ENCODE data around the gene LPP. TPM values are rescaled to one million over a fixed set of nuclear protein-coding genes. Genes with fewer than 3 reads are reported as not detected.

LPP gene
- total and polyA plus RNA-seq, 2 donors (not counting 1 experiment from before 2014, with no cell fraction given), result 7.6 to 81.7 TPM

GRCh38 chr3:188209034-188209433, 55.1 kb downstream of the LPP start:
- peaks cover 0 to 3% of the 10 kb centered on the region in 2 experiments for H3K36me3 ChIP-seq (replicated peaks in 1 of 2; ENCODE audit: control extremely low read depth in 1 of 2, control insufficient read depth in 1 of 2, extremely low read depth in 1 of 2, insufficient read depth in 2 of 2, low read length in 1 of 2)
- H2AFZ ChIP-seq (ENCODE audit: insufficient read depth, low read depth, low read length, poor library complexity, severe bottlenecking), result no peak overlapping the region
- H3K27ac ChIP-seq (ENCODE audit: low read length in 2 of 2), result no peak overlapping the region
- Mint-ChIP-seq H3K27ac (no peak overlapping the region), H3K4me1 (peaks cover 38% of the 10 kb centered on the region), H3K9me3 (ENCODE audit: insufficient read depth) (no peaks in the 10 kb centered on the region), H3K4me3 (no peak overlapping the region), H3K27me3 (no peaks in the 10 kb centered on the region)
- H3K4me1 ChIP-seq (ENCODE audit: control insufficient read depth in 2 of 2, insufficient read depth in 2 of 2, low read length in 2 of 2), result peaks cover 7 to 11% of the 10 kb centered on the region in 2 donors
- H4K20me1 ChIP-seq (ENCODE audit: control insufficient read depth, insufficient read depth, low read length, poor library complexity, severe bottlenecking), result no peaks in the 10 kb centered on the region
- peaks cover 16% of the 10 kb centered on the region for H3K79me2 ChIP-seq (ENCODE audit: control insufficient read depth, insufficient read depth, low read length)
- H3K9ac ChIP-seq (ENCODE audit: low read length), result no peak overlapping the region
- ChIA-PET CTCF (interaction anchor here (0.6 to 1.0 kb wide), 2 partner anchors 32 to 529 kb away, joined by 3 read pairs; no protein-coding TSS in a partner anchor), POLR2A (no interaction called here)
- DNase-seq (no peak), ATAC-seq (ENCODE audit: low read depth) (no peak)
- TF ChIP-seq EZH2 (IDR thresholded peaks at IDR 0.05; ENCODE audit: borderline replicate concordance, insufficient read depth, low read depth, low read length, poor library complexity, severe bottlenecking), result no peak
- TF ChIP-seq, protein P1, sequence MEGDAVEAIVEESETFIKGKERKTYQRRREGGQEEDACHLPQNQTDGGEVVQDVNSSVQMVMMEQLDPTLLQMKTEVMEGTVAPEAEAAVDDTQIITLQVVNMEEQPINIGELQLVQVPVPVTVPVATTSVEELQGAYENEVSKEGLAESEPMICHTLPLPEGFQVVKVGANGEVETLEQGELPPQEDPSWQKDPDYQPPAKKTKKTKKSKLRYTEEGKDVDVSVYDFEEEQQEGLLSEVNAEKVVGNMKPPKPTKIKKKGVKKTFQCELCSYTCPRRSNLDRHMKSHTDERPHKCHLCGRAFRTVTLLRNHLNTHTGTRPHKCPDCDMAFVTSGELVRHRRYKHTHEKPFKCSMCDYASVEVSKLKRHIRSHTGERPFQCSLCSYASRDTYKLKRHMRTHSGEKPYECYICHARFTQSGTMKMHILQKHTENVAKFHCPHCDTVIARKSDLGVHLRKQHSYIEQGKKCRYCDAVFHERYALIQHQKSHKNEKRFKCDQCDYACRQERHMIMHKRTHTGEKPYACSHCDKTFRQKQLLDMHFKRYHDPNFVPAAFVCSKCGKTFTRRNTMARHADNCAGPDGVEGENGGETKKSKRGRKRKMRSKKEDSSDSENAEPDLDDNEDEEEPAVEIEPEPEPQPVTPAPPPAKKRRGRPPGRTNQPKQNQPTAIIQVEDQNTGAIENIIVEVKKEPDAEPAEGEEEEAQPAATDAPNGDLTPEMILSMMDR (IDR thresholded peaks at IDR 0.05), result no peak
- intact Hi-C loops (cut with micrococcal nuclease), result no loop called here
- no peaks in the 10 kb centered on the region for H3K27me3 ChIP-seq (replicated peaks in 1 of 4; ENCODE audit: control extremely low read depth in 1 of 4, control insufficient read depth in 3 of 4, insufficient read depth in 4 of 4, low read length in 3 of 4)
- H3K4me3 ChIP-seq (ENCODE audit: control extremely low read depth in 1 of 5, extremely low read depth in 1 of 5, insufficient read depth in 1 of 5, low read depth in 2 of 5, low read length in 4 of 5), result no peak overlapping the region
- H3K9me3 ChIP-seq (ENCODE audit: control extremely low read depth in 1 of 3, control insufficient read depth in 2 of 3, insufficient read depth in 1 of 3, low read length in 2 of 3), result no peaks in the 10 kb centered on the region
- H3K4me2 ChIP-seq (replicated peaks; ENCODE audit: low read depth, low read length, poor library complexity, severe bottlenecking), result no peak overlapping the region
- no CpG with 5 or more reads among the region's 3 CpGs for WGBS (ENCODE audit: insufficient coverage)

- Histone ChIP-seq H3K27me3 (replicated peaks in 1 of 4; ENCODE audit: control extremely low read depth in 1 of 4, control insufficient read depth in 3 of 4, insufficient read depth in 4 of 4, low read length in 3 of 4) (no peaks in the 10 kb centered on the region), H3K4me3 (ENCODE audit: control extremely low read depth in 1 of 5, extremely low read depth in 1 of 5, insufficient read depth in 1 of 5, low read depth in 2 of 5, low read length in 4 of 5) (no peak overlapping the region), H3K9me3 (ENCODE audit: control extremely low read depth in 1 of 3, control insufficient read depth in 2 of 3, insufficient read depth in 1 of 3, low read length in 2 of 3) (no peaks in the 10 kb centered on the region), H3K79me2 (ENCODE audit: control insufficient read depth, insufficient read depth, low read length) (peaks cover 16% of the 10 kb centered on the region), H3K4me2 (replicated peaks; ENCODE audit: low read depth, low read length, poor library complexity, severe bottlenecking) (no peak overlapping the region), H3K27ac (ENCODE audit: low read length in 2 of 2) (no peak overlapping the region), H3K4me1 (ENCODE audit: control insufficient read depth in 2 of 2, insufficient read depth in 2 of 2, low read length in 2 of 2) (peaks cover 14 to 18% of the 10 kb centered on the region in 2 donors), H2AFZ (ENCODE audit: insufficient read depth, low read depth, low read length, poor library complexity, severe bottlenecking) (no peak overlapping the region), H4K20me1 (ENCODE audit: control insufficient read depth, insufficient read depth, low read length, poor library complexity, severe bottlenecking) (no peaks in the 10 kb centered on the region), H3K36me3 (replicated peaks in 1 of 2; ENCODE audit: control extremely low read depth in 1 of 2, control insufficient read depth in 1 of 2, extremely low read depth in 1 of 2, insufficient read depth in 2 of 2, low read length in 1 of 2) (peaks cover 0 to 3% of the 10 kb centered on the region in 2 experiments), H3K9ac (ENCODE audit: low read length) (no peak overlapping the region)
- ChIA-PET CTCF (interaction anchor here (0.6 to 1.4 kb wide), 4 partner anchors 32 to 742 kb away, joined by 3 to 4 read pairs (median 3); no protein-coding TSS in a partner anchor), POLR2A (no interaction called here)
- H3K27me3 Mint-ChIP-seq, result no peaks in the 10 kb centered on the region
- H3K4me3 Mint-ChIP-seq, result no peak overlapping the region
- peaks cover 40% of the 10 kb centered on the region for H3K4me1 Mint-ChIP-seq
- DNase-seq, result no peak
- no peak for ATAC-seq (ENCODE audit: low read depth)
- intact Hi-C loops (cut with micrococcal nuclease), result loop anchor here (5.0 kb wide), 1 partner anchor 57 kb away; the partner anchor contains the start of gene LPP
- no peak for TF ChIP-seq EZH2 (IDR thresholded peaks at IDR 0.05; ENCODE audit: borderline replicate concordance, insufficient read depth, low read depth, low read length, poor library complexity, severe bottlenecking)
- TF ChIP-seq, protein P1 (IDR thresholded peaks at IDR 0.05), result no peak
- H3K9me3 Mint-ChIP-seq (ENCODE audit: insufficient read depth), result no peaks in the 10 kb centered on the region
- no peak overlapping the region for H3K27ac Mint-ChIP-seq
- no CpG with 5 or more reads among the region's 1 CpG for WGBS (ENCODE audit: insufficient coverage)
These were observed 55.8 kb downstream of the LPP start for GRCh38 chr3:188209740-188210139.
